GM21367 (cell line): Measurements from ENCODE around the gene GRIA3.
A peak's percentile ranks its signal among the peaks of the same experiment; 100 is the strongest.

Experiments
- ATAC-seq: cut with Tn5 transposase; IDR thresholded peaks from one replicate; pipeline ENCODE4 v1.9.1; 2021; ENCODE audit not compliant: unreplicated experiment

Gene GRIA3

GRCh38 chrX:123193101-123193500, 9.0 kb downstream of the GRIA3 start:
- ATAC-seq: no peak

- ATAC-seq: no peak
These were observed 15.3 kb downstream of the GRIA3 start for GRCh38 chrX:123199338-123199737.

GRCh38 chrX:123201720-123202119, 17.6 kb downstream of the GRIA3 start:
- ATAC-seq: no peak

- no peak for ATAC-seq
These were observed 18.4 kb downstream of the GRIA3 start for GRCh38 chrX:123202523-123202922.

GRCh38 chrX:123203772-123204171, 19.7 kb downstream of the GRIA3 start:
- no peak for ATAC-seq

GRCh38 chrX:123206176-123206575, 22.1 kb downstream of the GRIA3 start:
- no peak for ATAC-seq

- no peak for ATAC-seq
These were observed 26.2 kb downstream of the GRIA3 start for GRCh38 chrX:123210252-123210651.

- ATAC-seq: no peak
These were observed 31.5 kb downstream of the GRIA3 start for GRCh38 chrX:123215397-123216089.

GRCh38 chrX:123217077-123217476, 33.0 kb downstream of the GRIA3 start:
- no peak for ATAC-seq

- no peak for ATAC-seq
These were observed 33.6 kb downstream of the GRIA3 start for GRCh38 chrX:123217728-123218127.

- no peak for ATAC-seq
These were observed 35.8 kb downstream of the GRIA3 start for GRCh38 chrX:123219916-123220315.

- no peak for ATAC-seq
These were observed 38.8 kb downstream of the GRIA3 start for GRCh38 chrX:123222920-123223319.

- ATAC-seq: no peak
These were observed 39.3 kb downstream of the GRIA3 start for GRCh38 chrX:123223409-123223808.

- ATAC-seq: peak; percentile 94
These were observed 39.8 kb downstream of the GRIA3 start for GRCh38 chrX:123223859-123224258.

GRCh38 chrX:123230798-123231197, 46.7 kb downstream of the GRIA3 start:
- no peak for ATAC-seq

GRCh38 chrX:123236859-123237258, 52.8 kb downstream of the GRIA3 start:
- no peak for ATAC-seq

GRCh38 chrX:123237271-123237670, 53.2 kb downstream of the GRIA3 start:
- no peak for ATAC-seq

- no peak for ATAC-seq
These were observed 70.4 kb downstream of the GRIA3 start for GRCh38 chrX:123254457-123254856.

GRCh38 chrX:123256378-123256777, 72.3 kb downstream of the GRIA3 start:
- no peak for ATAC-seq

GRCh38 chrX:123260920-123261418, 76.9 kb downstream of the GRIA3 start:
- ATAC-seq: no peak

GRCh38 chrX:123263270-123263669, 79.2 kb downstream of the GRIA3 start:
- no peak for ATAC-seq

- ATAC-seq: no peak
These were observed 79.7 kb downstream of the GRIA3 start for GRCh38 chrX:123263747-123264146.

- ATAC-seq: no peak
These were observed 83.1 kb downstream of the GRIA3 start for GRCh38 chrX:123267220-123267619.
